Activated CD4-positive, CD25-positive, alpha-beta regulatory T cell treated with anti-CD3 and anti-CD28 coated beads, Interleukin-2, amount 50 U/mL, for 72 hours (primary cell): ENCODE measurements around the gene APOD.
"Not testable (repeated sequence)": the region's sequence is repeated elsewhere in the genome, so short reads cannot be mapped to it uniquely, and the experiment has no call there.

Source experiments
- DNase-seq: peaks from one replicate; pipeline ENCODE4 v3.0.0; 2021

The APOD gene

GRCh38 chr3:195617784-195618659 is 34.3 kb upstream of the APOD start:
- not testable (repeated sequence) for DNase-seq

- DNase-seq, result not testable (repeated sequence)
Observed at GRCh38 chr3:195617134-195617533, 33.4 kb upstream of the APOD start.

GRCh38 chr3:195616681-195617080 is 32.9 kb upstream of the APOD start:
- no peak for DNase-seq

- DNase-seq, result not testable (repeated sequence)
Observed at GRCh38 chr3:195615952-195616537, 32.3 kb upstream of the APOD start.

DNA sequence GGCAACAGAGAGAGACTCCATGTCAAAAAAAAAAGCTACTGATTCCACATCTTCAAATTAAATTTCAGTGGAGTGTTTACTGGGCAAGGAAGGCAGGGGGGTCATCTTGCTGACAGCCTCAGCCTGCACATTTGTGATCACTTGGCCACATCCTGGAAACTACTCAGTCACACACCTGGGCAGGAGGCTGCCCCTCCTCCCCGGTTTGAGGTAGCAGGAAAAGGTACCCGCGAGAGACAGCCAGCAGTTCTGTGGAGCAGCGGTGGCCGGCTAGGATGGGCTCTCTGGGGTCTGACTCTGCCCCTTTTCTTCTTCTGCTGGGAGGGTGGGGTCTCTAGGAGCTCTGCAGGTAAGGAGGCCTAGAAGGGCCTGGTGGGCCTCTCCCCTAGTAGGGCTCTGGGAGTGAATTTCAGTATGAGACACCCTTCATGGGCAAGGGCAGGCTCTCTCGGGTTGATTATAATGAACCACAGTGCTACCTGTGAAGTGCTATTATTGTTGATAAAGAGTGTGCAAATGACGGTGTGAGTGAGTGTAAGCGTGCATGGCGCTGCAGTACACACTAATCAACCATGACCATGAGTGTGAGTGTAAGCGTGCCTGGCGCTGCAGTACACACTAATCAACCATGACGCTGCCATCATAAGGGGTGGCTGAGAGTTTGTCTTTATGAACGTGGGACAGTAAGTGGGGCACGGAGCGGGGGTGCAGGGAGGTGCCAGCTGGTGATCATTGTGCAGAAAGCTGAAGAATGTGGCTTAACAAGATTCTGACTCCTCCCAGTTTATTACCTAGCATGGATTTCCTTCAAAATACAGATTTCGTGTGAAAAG is 31.1 kb upstream of the APOD start:
- DNase-seq, result not testable (repeated sequence)

GRCh38 chr3:195613468-195614069 is 29.8 kb upstream of the APOD start:
- no peak for DNase-seq

- no peak for DNase-seq
Observed at GRCh38 chr3:195612075-195612800, 28.5 kb upstream of the APOD start.

GRCh38 chr3:195609229-195609628 is 25.5 kb upstream of the APOD start:
- DNase-seq, result no peak

- not testable (repeated sequence) for DNase-seq
Observed at GRCh38 chr3:195601785-195602184, 18.0 kb upstream of the APOD start.

GRCh38 chr3:195601382-195601781 is 17.6 kb upstream of the APOD start:
- DNase-seq, result no peak

DNA sequence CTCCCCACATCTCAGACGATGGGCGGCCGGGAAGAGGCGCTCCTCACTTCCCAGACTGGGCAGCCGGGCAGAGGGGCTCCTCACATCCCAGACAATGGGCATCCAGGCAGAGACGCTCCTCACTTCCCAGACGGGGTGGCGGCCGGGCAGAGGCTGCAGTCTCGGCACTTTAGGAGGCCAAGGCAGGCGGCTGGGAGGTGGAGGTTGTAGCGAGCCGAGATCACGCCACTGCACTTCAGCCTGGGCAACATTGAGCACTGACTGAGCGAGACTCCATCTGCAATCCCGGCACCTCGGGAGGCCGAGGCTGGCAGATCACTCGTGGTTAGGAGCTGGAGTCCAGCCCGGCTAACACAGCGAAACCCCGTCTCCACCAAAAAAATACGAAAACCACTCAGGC is 16.2 kb upstream of the APOD start:
- DNase-seq, result not testable (repeated sequence)

GRCh38 chr3:195599516-195599915 is 15.8 kb upstream of the APOD start:
- DNase-seq, result not testable (repeated sequence)

GRCh38 chr3:195597848-195598247 is 14.1 kb upstream of the APOD start:
- no peak for DNase-seq

DNA sequence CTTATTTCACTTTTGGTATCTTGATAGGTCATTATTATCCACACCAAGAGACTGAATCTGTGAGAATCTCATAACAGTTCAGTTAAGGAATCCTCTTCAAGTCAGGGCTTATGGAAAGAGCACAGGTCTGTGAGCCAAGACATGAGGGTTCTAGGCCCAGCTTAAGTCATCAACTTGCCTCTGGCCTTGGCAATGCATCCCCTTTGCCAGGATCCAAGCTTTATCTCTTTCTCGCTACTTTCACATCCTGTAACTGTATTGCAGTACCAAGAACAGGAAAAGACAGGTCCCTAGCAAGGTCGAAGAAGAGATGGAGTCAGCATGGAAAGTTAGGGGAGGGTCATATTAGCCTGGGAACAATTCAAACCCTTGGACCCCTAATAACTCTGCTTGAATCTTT is 13.5 kb upstream of the APOD start:
- DNase-seq, result no peak

GRCh38 chr3:195596765-195597171 is 13.0 kb upstream of the APOD start:
- no peak for DNase-seq

GRCh38 chr3:195595785-195596531 is 12.2 kb upstream of the APOD start:
- no peak for DNase-seq

- no peak for DNase-seq
Observed at GRCh38 chr3:195591852-195592251, 8.1 kb upstream of the APOD start.

- DNase-seq, result no peak
Observed at GRCh38 chr3:195591220-195591619, 7.5 kb upstream of the APOD start.

DNA sequence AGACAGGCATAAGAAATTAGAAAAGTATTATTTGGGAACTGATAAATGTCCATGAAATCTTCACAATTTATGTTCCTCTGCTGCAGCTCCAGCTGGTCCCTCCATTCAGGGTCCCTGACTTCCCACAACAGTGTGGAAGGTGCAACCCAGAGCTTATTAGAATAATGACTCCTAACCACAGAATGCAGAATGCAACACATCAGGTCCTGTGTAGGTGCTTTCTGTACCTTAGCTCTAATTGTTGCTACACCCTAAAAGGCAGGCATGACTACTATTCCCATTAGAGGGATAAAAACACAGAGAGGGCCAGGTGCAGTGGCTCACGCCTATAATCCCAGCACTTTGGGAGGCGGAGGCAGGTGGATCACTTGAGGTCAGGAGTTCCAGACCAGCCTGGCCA is 6.6 kb upstream of the APOD start:
- not testable (repeated sequence) for DNase-seq

DNA sequence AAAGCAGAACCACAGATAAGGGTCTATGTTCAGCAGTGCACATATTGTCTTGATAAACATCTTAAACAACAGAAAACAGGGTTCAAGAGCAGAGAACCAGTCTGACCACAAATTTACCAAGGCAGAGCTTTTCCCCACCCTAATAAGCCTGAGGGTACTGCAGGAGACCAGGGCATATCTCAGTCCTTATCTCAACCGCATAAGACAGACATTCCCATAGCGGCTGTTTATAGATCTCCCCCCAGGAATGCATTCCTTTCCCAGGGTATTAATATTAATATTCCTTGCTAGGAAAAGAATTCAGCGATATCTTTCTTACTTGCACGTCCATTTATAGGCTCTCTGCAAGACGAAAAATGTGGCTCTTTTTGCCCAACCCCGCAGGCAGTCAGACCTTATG is 6.1 kb upstream of the APOD start:
- DNase-seq, result not testable (repeated sequence)

DNA sequence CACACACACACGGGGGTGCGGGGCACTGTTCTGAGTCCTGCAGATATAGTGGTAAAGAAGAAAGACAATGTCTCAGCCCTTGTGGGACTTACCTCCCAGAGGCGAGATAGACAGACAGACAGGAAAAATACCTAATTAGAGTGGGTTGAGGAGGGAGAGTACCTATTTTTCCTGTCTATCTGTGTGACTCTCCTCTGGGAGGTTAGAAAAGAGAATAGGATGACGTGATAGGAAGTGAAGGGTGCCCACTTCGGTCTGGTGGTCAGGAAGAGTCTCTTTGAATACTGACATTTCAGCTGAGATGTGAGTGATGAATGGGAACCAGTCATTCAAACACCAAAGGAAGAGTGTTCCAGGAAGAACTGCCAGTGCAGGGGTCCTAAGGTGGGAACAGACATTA is 4.1 kb upstream of the APOD start:
- no peak for DNase-seq

GRCh38 chr3:195587406-195587805 is 3.7 kb upstream of the APOD start:
- DNase-seq, result no peak
